Measurements from ENCODE around the gene HDAC4.

DNA sequence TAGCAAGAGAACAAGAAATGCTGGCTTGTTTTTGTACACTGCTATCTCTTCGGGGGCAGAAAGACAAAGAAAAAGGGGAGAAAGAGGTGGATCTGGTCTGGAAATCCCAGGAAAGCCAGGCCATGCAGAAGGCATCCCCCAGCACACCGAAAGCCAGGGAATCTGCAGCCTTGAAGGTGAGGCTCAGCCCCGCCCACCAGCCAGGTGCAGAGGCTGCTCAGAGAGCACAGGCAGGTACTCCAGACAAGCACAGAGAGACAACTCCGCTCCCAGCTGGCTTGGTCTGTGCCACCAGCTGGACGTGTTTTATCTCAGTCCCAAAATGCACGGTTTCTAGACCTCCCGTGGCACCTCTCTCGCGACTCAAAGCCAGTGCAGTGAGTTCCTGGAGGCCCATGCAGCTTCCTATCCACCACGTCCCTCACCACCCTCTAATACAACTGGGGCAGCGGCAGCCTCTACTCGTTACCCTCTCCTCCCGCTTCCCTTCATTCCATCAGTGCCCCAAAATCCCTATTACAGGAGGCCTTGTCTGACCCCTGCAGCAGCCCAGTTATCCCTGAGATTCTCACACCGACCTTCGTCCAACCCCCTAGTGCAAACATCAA lies 62.8 kb downstream of the HDAC4 start:
- TF ChIP-seq, protein P1, sequence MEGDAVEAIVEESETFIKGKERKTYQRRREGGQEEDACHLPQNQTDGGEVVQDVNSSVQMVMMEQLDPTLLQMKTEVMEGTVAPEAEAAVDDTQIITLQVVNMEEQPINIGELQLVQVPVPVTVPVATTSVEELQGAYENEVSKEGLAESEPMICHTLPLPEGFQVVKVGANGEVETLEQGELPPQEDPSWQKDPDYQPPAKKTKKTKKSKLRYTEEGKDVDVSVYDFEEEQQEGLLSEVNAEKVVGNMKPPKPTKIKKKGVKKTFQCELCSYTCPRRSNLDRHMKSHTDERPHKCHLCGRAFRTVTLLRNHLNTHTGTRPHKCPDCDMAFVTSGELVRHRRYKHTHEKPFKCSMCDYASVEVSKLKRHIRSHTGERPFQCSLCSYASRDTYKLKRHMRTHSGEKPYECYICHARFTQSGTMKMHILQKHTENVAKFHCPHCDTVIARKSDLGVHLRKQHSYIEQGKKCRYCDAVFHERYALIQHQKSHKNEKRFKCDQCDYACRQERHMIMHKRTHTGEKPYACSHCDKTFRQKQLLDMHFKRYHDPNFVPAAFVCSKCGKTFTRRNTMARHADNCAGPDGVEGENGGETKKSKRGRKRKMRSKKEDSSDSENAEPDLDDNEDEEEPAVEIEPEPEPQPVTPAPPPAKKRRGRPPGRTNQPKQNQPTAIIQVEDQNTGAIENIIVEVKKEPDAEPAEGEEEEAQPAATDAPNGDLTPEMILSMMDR (IDR thresholded peaks at IDR 0.05), result no peak
- no peak for TF ChIP-seq POLR2A (IDR thresholded peaks at IDR 0.05)
